Bronchial epithelial cell (primary cell): ENCODE data around the gene TMEM100. TPM values are rescaled to one million over a fixed set of nuclear protein-coding genes. Genes with fewer than 3 reads are reported as not detected.
"Not testable (repeated sequence)": the region's sequence is repeated elsewhere in the genome, so short reads cannot be mapped to it uniquely, and the experiment has no call there.

Experiments used
- DNase-seq: peaks from one replicate; pipeline ENCODE4 v3.0.0-alpha.2; 2010; ENCODE audit warnings: low read depth
- FAIRE-seq: peaks from 2 replicates; lab custom pipeline; 2011; peaks lifted over from hg19 to GRCh38; lab: Jason Lieb, UNC
- H3K27me3 ChIP-seq: 2 replicates; pipeline ENCODE4 v1.5.1; 2011; ENCODE audit warnings: low read length; ENCODE audit not compliant: control insufficient read depth, insufficient read depth
- H3K36me3 ChIP-seq: 2 replicates; pipeline ENCODE4 v1.5.1; 2011; ENCODE audit warnings: low read length; ENCODE audit not compliant: control insufficient read depth, insufficient read depth
- H3K4me3 ChIP-seq: 2 replicates; pipeline ENCODE4 v1.5.1; 2011; ENCODE audit warnings: mild to moderate bottlenecking, low read depth, low read length, control low read depth
- CTCF ChIP-seq: IDR thresholded peaks from 2 replicates; pipeline ENCODE4 v1.5.1; 2011; ENCODE audit warnings: mild to moderate bottlenecking, moderate library complexity, low read length, control low read depth, inconsistent platforms; ENCODE audit not compliant: insufficient read depth, severe bottlenecking
- total RNA-seq: library from RNA; depleted of rRNA; stranded (reverse); fragments of >200 nt; gene quantifications from 2 replicates; pipeline ENCODE4 v1.2.1, GENCODE V29; 2014

The TMEM100 gene
- total RNA-seq, 1 donor from 2014 or later, result not detected

- Histone ChIP-seq H3K4me3 (no peak overlapping the region), H3K27me3 (peaks cover 2% of the 10 kb centered on the region), H3K36me3 (no peaks in the 10 kb centered on the region)
- FAIRE-seq, result no peak
- DNase-seq, result peak; percentile 52
- no peak for TF ChIP-seq CTCF
Measured at GRCh38 chr17:55673743-55674506, 48.7 kb downstream of the TMEM100 start.

- FAIRE-seq (no peak), DNase-seq (peak; percentile 18)
- peaks cover 5% of the 10 kb centered on the region for H3K27me3 ChIP-seq
Measured at GRCh38 chr17:55672585-55673501, 49.8 kb downstream of the TMEM100 start.

GRCh38 chr17:55672010-55672409, 50.7 kb downstream of the TMEM100 start:
- not testable (repeated sequence) for H3K36me3 ChIP-seq, FAIRE-seq, H3K27me3 ChIP-seq, H3K4me3 ChIP-seq, DNase-seq

More at GRCh38 chr17:55672585-55673501, 49.8 kb downstream of the TMEM100 start:
- Histone ChIP-seq H3K36me3 (no peaks in the 10 kb centered on the region), H3K4me3 (no peak overlapping the region)
- TF ChIP-seq CTCF, result no peak

Other genes with a start within 250 kb of the TMEM100 start
- gene SMIM36, start 211.4 kb downstream of the TMEM100 start, total RNA-seq, result not detected in 2 replicates
- gene PCTP, start 28.2 kb upstream of the TMEM100 start, total RNA-seq, result 8.4 and 13.6 TPM in 2 replicates